Activated gamma-delta T cell treated with anti-CD3 and anti-CD28 coated beads, Interleukin-2, amount 50 U/mL, for 16 hours (primary cell): ENCODE data around the gene EPC2.
"Not testable (repeated sequence)": the region's sequence is repeated elsewhere in the genome, so short reads cannot be mapped to it uniquely, and the experiment has no call there.

ENCODE experiments used
- DNase-seq: peaks from one replicate; pipeline ENCODE4 v3.0.0-alpha.2; 2020; ENCODE audit warnings: low read depth

EPC2 gene

DNA sequence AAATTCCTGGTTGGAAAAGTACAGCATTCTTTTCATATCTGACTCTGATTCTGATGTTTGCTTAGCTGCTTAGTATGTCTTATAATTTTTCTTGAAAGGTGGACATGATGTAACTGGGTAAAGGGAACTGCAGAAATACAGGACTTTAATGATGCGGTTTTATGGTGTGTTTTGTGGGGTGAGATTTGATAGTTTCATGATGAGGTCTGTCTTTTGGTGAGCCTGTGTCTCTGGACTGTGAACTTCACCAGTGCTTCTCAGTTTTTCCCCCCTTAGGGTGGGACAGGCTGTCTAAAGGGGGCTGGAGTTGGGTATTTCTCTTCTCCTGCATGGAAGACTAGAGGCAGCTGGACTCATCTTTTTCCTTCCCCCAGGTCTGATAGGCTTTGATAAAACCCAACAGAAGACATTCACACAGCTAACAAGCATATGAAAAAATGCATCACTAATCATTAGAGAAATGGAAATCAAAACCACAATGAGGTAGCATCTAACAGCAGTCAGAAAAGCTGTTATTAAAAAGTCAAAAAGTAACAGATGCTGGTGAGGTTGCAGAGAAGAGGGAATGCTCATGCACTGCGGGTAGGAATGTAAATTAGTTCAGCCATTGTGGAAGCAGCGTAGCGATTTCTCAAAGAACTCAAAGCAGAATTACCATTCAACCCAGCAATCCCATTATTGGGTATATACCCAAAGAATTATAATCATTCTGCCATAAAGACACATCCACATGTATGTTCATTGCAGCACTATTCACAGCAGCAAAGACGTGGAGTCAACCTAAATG, 77.6 kb downstream of the EPC2 start:
- no peak for DNase-seq

- no peak for DNase-seq
Measured at GRCh38 chr2:148725564-148725963, 81.0 kb downstream of the EPC2 start.

- no peak for DNase-seq
Measured at GRCh38 chr2:148726228-148726627, 81.7 kb downstream of the EPC2 start.

DNA sequence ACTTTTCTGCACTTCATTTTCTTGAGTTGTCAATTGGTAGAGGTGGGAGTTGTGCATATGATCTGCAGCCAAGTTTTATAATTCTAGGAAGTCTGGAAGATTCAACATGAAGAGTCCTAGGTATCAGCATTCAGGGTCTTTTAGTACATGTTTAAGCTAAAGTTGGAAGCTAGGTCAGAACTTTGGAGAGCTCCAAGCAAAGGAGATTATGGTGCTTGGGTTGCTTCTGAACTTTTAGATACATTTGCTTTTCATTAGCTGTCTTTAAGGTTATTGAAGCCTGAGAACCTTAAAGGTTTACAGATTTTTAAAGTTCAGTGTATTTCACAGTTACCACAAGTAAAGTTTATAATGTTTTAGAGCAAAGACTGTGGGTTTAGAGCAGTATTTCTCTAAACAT, 85.5 kb downstream of the EPC2 start:
- no peak for DNase-seq

- DNase-seq, result no peak
Measured at GRCh38 chr2:148737742-148738141, 93.2 kb downstream of the EPC2 start.

- DNase-seq, result no peak
Measured at GRCh38 chr2:148739454-148740105, 95.0 kb downstream of the EPC2 start.

- no peak for DNase-seq
Measured at GRCh38 chr2:148742373-148742772, 97.8 kb downstream of the EPC2 start.

GRCh38 chr2:148745151-148745851, 100.8 kb downstream of the EPC2 start:
- DNase-seq, result no peak

DNA sequence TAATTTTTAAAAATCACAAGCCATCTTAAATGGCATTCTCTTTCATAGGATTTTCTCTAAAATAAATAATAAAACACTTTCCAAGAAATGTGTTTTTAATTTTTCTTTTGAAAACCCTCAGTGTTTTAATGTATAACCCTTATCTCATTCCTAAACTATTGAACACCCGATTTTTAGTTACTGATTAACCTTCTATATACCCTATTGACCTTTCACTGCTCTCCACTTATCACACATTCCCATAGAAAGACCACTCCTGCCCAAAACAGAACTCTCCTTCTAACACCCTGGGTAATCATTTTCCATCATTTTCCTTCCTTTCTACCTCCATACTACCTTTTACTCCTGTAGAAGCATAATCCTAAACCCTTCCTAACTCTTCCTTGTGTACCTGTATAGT, 102.4 kb downstream of the EPC2 start:
- no peak for DNase-seq

GRCh38 chr2:148751907-148752306, 107.4 kb downstream of the EPC2 start:
- no peak for DNase-seq

DNA sequence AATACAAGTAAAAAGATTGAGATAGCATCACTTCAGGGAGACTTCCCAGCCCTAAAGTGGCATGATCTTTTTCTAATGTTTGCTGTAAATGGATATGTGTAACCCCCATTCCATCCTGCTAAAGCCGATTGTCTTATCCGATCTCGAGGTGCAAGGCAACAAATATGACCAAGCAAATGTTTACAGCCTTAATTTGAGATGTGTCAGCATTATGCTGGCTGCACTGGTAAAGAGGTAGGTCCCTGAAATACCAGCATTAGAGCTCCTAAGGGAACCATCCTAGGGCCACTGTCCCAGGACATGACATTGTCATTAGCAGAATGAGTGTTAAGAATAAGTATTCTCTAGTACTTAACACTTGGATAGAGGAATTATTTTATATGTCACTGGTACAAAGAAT, 108.4 kb downstream of the EPC2 start:
- no peak for DNase-seq

- DNase-seq, result no peak
Measured at GRCh38 chr2:148754864-148755263, 110.3 kb downstream of the EPC2 start.

DNA sequence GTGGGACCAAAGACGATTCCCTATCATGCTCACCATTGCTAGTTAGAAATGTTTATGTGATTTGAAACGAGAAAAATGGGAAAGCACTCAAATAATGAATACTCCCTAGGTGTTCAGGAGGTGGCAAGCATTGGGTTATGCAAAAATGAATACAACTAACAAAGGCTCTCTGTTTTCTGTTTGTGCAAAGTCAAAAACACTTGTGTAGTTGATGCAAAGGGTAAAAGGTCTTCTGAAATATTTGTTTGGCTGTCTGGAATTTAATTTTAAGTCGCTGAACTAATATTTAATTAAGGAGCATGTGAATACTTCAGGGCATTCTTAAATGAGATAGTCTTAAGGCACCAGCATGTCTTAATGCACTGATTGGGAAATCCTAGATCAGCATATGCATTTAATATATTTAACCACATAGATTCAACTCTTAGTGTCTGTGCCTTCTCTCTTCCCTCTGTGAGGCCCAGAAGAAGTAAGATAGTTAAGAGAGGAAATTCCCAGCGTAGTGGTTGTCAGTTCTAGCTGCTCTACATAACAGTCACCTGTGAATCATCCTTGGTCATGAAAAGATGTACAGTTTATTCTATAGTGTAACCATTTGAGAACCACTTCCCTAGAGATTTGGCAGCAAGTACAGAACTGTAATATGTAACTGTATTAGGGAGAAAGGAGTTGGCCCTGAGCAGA, 111.9 kb downstream of the EPC2 start:
- no peak for DNase-seq

- no peak for DNase-seq
Measured at GRCh38 chr2:148764815-148765214, 120.3 kb downstream of the EPC2 start.

DNA sequence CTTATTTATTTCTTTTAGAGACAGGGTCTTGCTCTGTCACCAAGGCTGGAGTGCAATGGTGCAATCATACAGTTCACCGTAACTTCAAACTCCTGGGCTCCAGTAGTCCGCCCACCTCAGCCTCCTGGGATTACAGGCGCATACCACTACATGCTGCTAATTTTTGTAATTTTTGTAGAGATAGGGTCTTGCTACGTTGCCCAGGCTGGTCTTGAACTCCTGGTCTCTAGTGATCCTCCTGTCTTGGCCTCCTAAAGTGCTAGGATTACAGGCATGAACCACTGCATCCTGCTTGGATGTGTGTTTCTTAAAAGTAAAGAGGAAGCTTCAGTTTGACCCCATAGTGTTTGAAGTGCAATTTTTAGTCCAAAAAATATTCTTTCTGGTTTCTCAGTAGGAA, 125.5 kb downstream of the EPC2 start:
- DNase-seq, result no peak

- DNase-seq, result no peak
Measured at GRCh38 chr2:148781544-148781943, 137.0 kb downstream of the EPC2 start.

- no peak for DNase-seq
Measured at GRCh38 chr2:148789059-148789458, 144.5 kb downstream of the EPC2 start.

- not testable (repeated sequence) for DNase-seq
Measured at GRCh38 chr2:148790172-148790571, 145.6 kb downstream of the EPC2 start.

GRCh38 chr2:148794558-148794957, 150.0 kb downstream of the EPC2 start:
- no peak for DNase-seq

DNA sequence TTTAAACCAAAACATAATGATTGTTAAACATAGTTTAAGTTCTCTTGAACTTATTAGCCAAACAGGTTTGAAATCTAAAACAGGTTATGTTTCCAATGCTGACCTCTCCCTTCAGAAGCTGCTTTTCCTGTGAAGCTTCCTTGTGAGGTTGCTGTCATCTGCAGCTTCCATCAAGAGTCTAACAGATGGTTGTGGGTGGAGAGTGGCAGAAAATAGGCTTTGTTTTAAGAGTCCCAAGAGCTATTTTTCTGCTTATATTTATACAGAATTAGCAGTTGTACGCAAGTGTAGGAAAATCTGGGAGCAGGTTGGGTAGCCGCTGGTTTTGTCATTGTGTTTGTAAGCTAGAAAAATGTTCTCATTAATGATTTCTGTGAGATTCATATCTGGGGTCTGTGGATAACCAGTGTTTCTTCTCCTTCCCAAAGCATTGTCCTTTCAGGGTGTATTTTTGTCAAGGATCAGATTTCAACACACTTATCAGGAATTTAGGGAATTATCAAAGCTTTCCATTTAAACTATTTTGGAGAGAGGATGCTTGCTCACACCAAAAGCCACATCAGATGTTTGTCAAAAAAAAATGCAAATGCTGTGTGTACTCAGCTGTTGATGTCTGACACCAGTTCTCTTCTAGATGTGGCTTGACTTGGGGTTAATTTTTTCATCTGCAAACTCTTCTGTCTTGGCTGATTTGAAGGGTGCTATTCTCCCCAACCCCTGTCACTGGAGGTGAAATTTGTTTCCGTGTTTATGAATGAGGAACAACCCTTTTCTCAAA, 152.4 kb downstream of the EPC2 start:
- DNase-seq, result no peak

GRCh38 chr2:148802448-148803220, 158.1 kb downstream of the EPC2 start:
- no peak for DNase-seq
